K562 (cell line): ENCODE measurements around the gene SLC4A2. TPM values are rescaled to one million over a fixed set of nuclear protein-coding genes. Genes with fewer than 3 reads are reported as not detected.

Experiments used
- CBX3 ChIP-seq, 2 experiments: IDR thresholded peaks; 1 replicate in 1 of 2; 2 replicates in 1 of 2; pipeline ENCODE4 v1.6.1; 2012; ENCODE audit warnings: inconsistent platforms in 2 of 2, low read length in 2 of 2, borderline replicate concordance in 1 of 2, control low read depth in 1 of 2
- EHMT2 ChIP-seq: fragments of 450-650 bp; IDR thresholded peaks from 2 replicates; pipeline ENCODE4 v1.6.1; 2018; ENCODE audit warnings: antibody characterized with exemption
- PHF20 ChIP-seq: fragments of 450-650 bp; IDR thresholded peaks from 2 replicates; pipeline ENCODE4 v1.6.1; 2018; ENCODE audit not compliant: partially characterized antibody
- POLR2G ChIP-seq: fragments of 200-400 bp; formaldehyde crosslinking; IDR thresholded peaks from 2 replicates; pipeline ENCODE4 v1.6.1; 2017; ENCODE audit warnings: low read depth, mild to moderate bottlenecking, antibody characterized with exemption, low read length, moderate library complexity
- RBM14 ChIP-seq: fragments of 200-400 bp; formaldehyde crosslinking; IDR thresholded peaks from 2 replicates; pipeline ENCODE4 v1.6.1; 2018; ENCODE audit warnings: low read depth, mild to moderate bottlenecking, low read length, moderate library complexity, borderline replicate concordance; ENCODE audit not compliant: insufficient read depth
- ZBTB1 ChIP-seq: sonication (generic); formaldehyde crosslinking; IDR thresholded peaks from 2 replicates; pipeline ENCODE4 v1.8.1; 2023; ENCODE audit warnings: missing genetic modification reagents, low read depth, mild to moderate bottlenecking, borderline replicate concordance
- ZBTB2 ChIP-seq: fragments of 450-650 bp; IDR thresholded peaks from 2 replicates; pipeline ENCODE4 v1.6.1; 2016; ENCODE audit warnings: antibody characterized with exemption
- ZBTB40 ChIP-seq, 2 experiments: fragments of 450-650 bp in 1 of 2; sonication (generic) in 1 of 2; formaldehyde crosslinking in 1 of 2; IDR thresholded peaks; 2 replicates each; pipeline versions ENCODE4 v1.7.1 to v1.9.0; 2016 to 2022; ENCODE audit warnings: inconsistent platforms in 1 of 2, mild to moderate bottlenecking in 1 of 2, missing genetic modification reagents in 1 of 2
- ZFP30 ChIP-seq: fragments of 250-450 bp; sonication (Bioruptor Pico); IDR thresholded peaks from 2 replicates; pipeline ENCODE4 v1.8.0; 2022; ENCODE audit warnings: moderate library complexity, mild to moderate bottlenecking, inconsistent platforms, borderline replicate concordance
- ZNF740 ChIP-seq, 3 experiments: fragments of 200-800 bp in 1 of 3; sonication (Bioruptor generic) in 1 of 3; sonication (generic) in 1 of 3; formaldehyde crosslinking in 1 of 3; IDR thresholded peaks; 2 replicates each; pipeline versions ENCODE4 v1.6.1 to v1.8.0; 2016 to 2022; ENCODE audit warnings: mild to moderate bottlenecking in 2 of 3, missing compliant biosample characterization in 2 of 3, missing genetic modification characterization in 2 of 3, missing genetic modification reagents in 1 of 3
- polyA plus RNA-seq, 8 experiments: library from polyadenylated mRNA; depleted of rRNA in 4 of 8; stranded (reverse) in 5 of 8; unstranded in 3 of 8; fragments of >200 nt; fragmentation: Nextera tagmentation in 2 of 8; fragmentation: Illumina TruSeq in 1 of 8; extraction: Ambion mirVana in 2 of 8; extraction: Trizol in 1 of 8; gene quantifications; 2 replicates each; pipeline versions ENCODE4 v1.2.1 to v1.2.3, GENCODE V29; 2011 to 2014; ENCODE audit warnings: inconsistent platforms in 1 of 8, missing spikeins in 1 of 8
- total RNA-seq, 7 experiments: library from RNA; depleted of rRNA in 6 of 7; stranded (reverse); fragments of >200 nt in 6 of 7; fragmentation: Illumina TruSeq in 2 of 7; extraction: Trizol in 2 of 7; gene quantifications; 2 replicates each; pipeline versions ENCODE4 v1.2.1 to v1.2.3, GENCODE V29; 2011 to 2021; ENCODE audit warnings: low replicate concordance in 1 of 7

SLC4A2 gene
- total and polyA plus RNA-seq, 9 of the 15 experiments (the other 6 are each of a cell fraction or from before 2014, with no cell fraction given) = 11.4 to 375 (median 130) TPM

GRCh38 chr7:151039850-151040548 is 19.4 kb upstream of the SLC4A2 start (continued):
- TF ChIP-seq ZBTB40 (IDR thresholded peaks at IDR 0.05) (0 out of 2 replicates have a peak, but pooled peaks have one; percentile 21), ZBTB40 (CRISPR knock-in tag; IDR thresholded peaks at IDR 0.05) (no peak), RBM14 (0 out of 2 replicates have a peak, but pooled peaks have one; percentile 68), PHF20 (peak; percentile 29), ZBTB2 (peak; percentile 10; the same call in 1 of the 2 replicates), POLR2G (peak; percentile 68), EHMT2 (no peak), ZNF740 (CRISPR knock-in tag; IDR thresholded peaks at IDR 0.05) (peak; percentile 81; the same call in 1 of the 2 replicates), ZNF740 (tag; IDR thresholded peaks at IDR 0.05) (no peak), ZFP30 (no peak), CBX3 (IDR thresholded peaks at IDR 0.05; ENCODE audit: borderline replicate concordance in 1 of 2, low read length in 2 of 2) (0 out of 3 replicates have a peak, but pooled peaks of 1 of the 2 experiments have one; percentile 15), ZBTB1 (CRISPR knock-in tag) (peak; percentile 52; the same call in 1 of the 2 replicates)
